H1 (cell line): Measurements from ENCODE around the gene SH3D19. TPM values are rescaled to one million over a fixed set of nuclear protein-coding genes. Genes with fewer than 3 reads are reported as not detected.

Experiments used
- CTCF ChIA-PET: fragments of 300-600 bp; sonication (Branson Sonifier 250); formaldehyde crosslinking; loops from one replicate; lab custom pipeline; 2021; ENCODE audit not compliant: partially characterized antibody; lab: Charles Lee
- POLR2A ChIA-PET: fragments of 300-600 bp; sonication (Branson Sonifier 250); formaldehyde crosslinking; loops from one replicate; lab custom pipeline; 2021; ENCODE audit warnings: inconsistent platforms; ENCODE audit not compliant: partially characterized antibody; lab: Charles Lee
- DNase-seq, 2 experiments: peaks; one replicate each; pipeline versions ENCODE4 v3.0.0 to v3.0.0-alpha.2; 2010 to 2022; ENCODE audit warnings: low spot score in 2 of 2, low read depth in 1 of 2, mixed read lengths in 1 of 2
- FAIRE-seq: peaks from 2 replicates; lab custom pipeline; 2011; peaks lifted over from hg19 to GRCh38; lab: Jason Lieb, UNC
- H2AFZ ChIP-seq: 2 replicates; pipeline ENCODE4 v1.8.1; 2012; ENCODE audit warnings: low read length, inconsistent platforms
- H2AK5ac ChIP-seq: 2 replicates; pipeline ENCODE4 v1.6.1; 2013; ENCODE audit warnings: low read depth, low read length
- H2BK120ac ChIP-seq: replicated peaks from 2 replicates; pipeline ENCODE3; 2013; ENCODE audit warnings: low read depth, low read length, inconsistent platforms
- H2BK12ac ChIP-seq: 2 replicates; pipeline ENCODE4 v1.6.1; 2013; ENCODE audit warnings: low read depth, low read length
- H2BK15ac ChIP-seq: 2 replicates; pipeline ENCODE4 v1.6.1; 2013; ENCODE audit warnings: low read length
- H2BK20ac ChIP-seq: 2 replicates; pipeline ENCODE4 v1.6.1; 2013; ENCODE audit warnings: low read length
- H2BK5ac ChIP-seq: 2 replicates; pipeline ENCODE4 v1.6.1; 2013; ENCODE audit warnings: low read depth, low read length
- H3K14ac ChIP-seq: 2 replicates; pipeline ENCODE4 v1.6.1; 2013; ENCODE audit warnings: inconsistent platforms; ENCODE audit not compliant: insufficient read length
- H3K18ac ChIP-seq: 2 replicates; pipeline ENCODE4 v1.6.1; 2013; ENCODE audit warnings: low read length; ENCODE audit errors: extremely low read depth
- H3K23ac ChIP-seq: 2 replicates; pipeline ENCODE4 v1.6.1; 2013; ENCODE audit warnings: inconsistent platforms; ENCODE audit not compliant: insufficient read length
- H3K23me2 ChIP-seq: 2 replicates; pipeline ENCODE4 v1.6.1; 2013; ENCODE audit warnings: low read depth, low read length
- H3K27ac ChIP-seq: 2 replicates; pipeline ENCODE4 v1.6.1; 2011; ENCODE audit warnings: low read depth, low read length, inconsistent platforms
- H3K27me3 ChIP-seq, 4 experiments: replicated peaks in 1 of 4; 1 replicate in 1 of 4; 2 replicates in 3 of 4; pipeline versions ENCODE4 v1.6.1 to v1.8.1; 2011 to 2013; ENCODE audit warnings: low read length in 3 of 4, mild to moderate bottlenecking in 3 of 4, inconsistent platforms in 2 of 4, mixed read lengths in 2 of 4, moderate library complexity in 1 of 4; ENCODE audit not compliant: control insufficient read depth in 3 of 4, insufficient read depth in 3 of 4; ENCODE audit errors: extremely low read depth in 1 of 4
- H3K36me3 ChIP-seq, 4 experiments: 2 replicates each; pipeline versions ENCODE4 v1.6.1 to v1.8.1; 2011 to 2013; ENCODE audit warnings: mild to moderate bottlenecking in 4 of 4, low read length in 3 of 4, moderate library complexity in 2 of 4, control low read depth in 1 of 4, inconsistent platforms in 1 of 4; ENCODE audit not compliant: insufficient read depth in 4 of 4, control insufficient read depth in 2 of 4
- H3K4ac ChIP-seq: replicated peaks from 2 replicates; pipeline ENCODE3; 2013; ENCODE audit warnings: low read length, low read depth, mixed read lengths, inconsistent platforms; ENCODE audit not compliant: insufficient read length
- H3K4me1 ChIP-seq, 4 experiments: replicated peaks in 1 of 4; 1 replicate in 1 of 4; 2 replicates in 3 of 4; pipeline versions ENCODE4 v1.6.1 to v1.8.1; 2011 to 2013; ENCODE audit warnings: low read length in 3 of 4, inconsistent platforms in 2 of 4, mixed read lengths in 1 of 4; ENCODE audit not compliant: insufficient read depth in 4 of 4, control insufficient read depth in 3 of 4
- H3K4me2 ChIP-seq, 2 experiments: 2 replicates each; pipeline versions ENCODE4 v1.6.1 to v1.8.1; 2011 to 2013; ENCODE audit warnings: low read depth in 2 of 2, low read length in 2 of 2, control low read depth in 1 of 2, inconsistent platforms in 1 of 2, mild to moderate bottlenecking in 1 of 2; ENCODE audit not compliant: insufficient read depth in 1 of 2
- H3K4me3 ChIP-seq, 4 experiments: fragments of 200-600, 300-600 bp in 1 of 4; sonication (generic), shearing (Covaris generic), sonication (Bioruptor Twin) in 1 of 4; 2 replicates each; pipeline versions ENCODE4 v1.5.1 to v1.8.1; 2011 to 2016; ENCODE audit warnings: low read length in 4 of 4, low read depth in 3 of 4, control low read depth in 2 of 4, inconsistent platforms in 2 of 4, mild to moderate bottlenecking in 2 of 4, mixed read lengths in 1 of 4, moderate library complexity in 1 of 4; ENCODE audit not compliant: insufficient read depth in 2 of 4; ENCODE audit errors: extremely low read depth in 1 of 4
- H3K56ac ChIP-seq: replicated peaks from 2 replicates; pipeline ENCODE3; 2013; ENCODE audit warnings: low read depth, mild to moderate bottlenecking, mixed read lengths, low read length, inconsistent platforms; ENCODE audit not compliant: insufficient read length
- H3K79me1 ChIP-seq: 2 replicates; pipeline ENCODE4 v1.6.1; 2013; ENCODE audit warnings: low read depth, low read length, control low read depth
- H3K79me2 ChIP-seq, 2 experiments: 2 replicates each; pipeline versions ENCODE4 v1.6.1 to v1.8.1; 2012 to 2013; ENCODE audit warnings: low read length in 2 of 2, mild to moderate bottlenecking in 2 of 2, inconsistent platforms in 1 of 2; ENCODE audit not compliant: insufficient read depth in 2 of 2, control insufficient read depth in 1 of 2
- H3K9ac ChIP-seq, 4 experiments: replicated peaks in 1 of 4; 1 replicate in 1 of 4; 2 replicates in 3 of 4; pipeline versions ENCODE4 v1.6.1 to v1.8.1; 2011 to 2013; ENCODE audit warnings: low read depth in 3 of 4, low read length in 3 of 4, control low read depth in 2 of 4, mild to moderate bottlenecking in 2 of 4, moderate library complexity in 2 of 4, inconsistent platforms in 1 of 4; ENCODE audit errors: extremely low read depth in 1 of 4
- H3K9me3 ChIP-seq, 2 experiments: 2 replicates each; pipeline versions ENCODE4 v1.6.1 to v1.8.1; 2012 to 2013; ENCODE audit warnings: mild to moderate bottlenecking in 2 of 2, moderate library complexity in 2 of 2, control low read depth in 1 of 2, inconsistent platforms in 1 of 2, low read depth in 1 of 2, low read length in 1 of 2, mixed read lengths in 1 of 2; ENCODE audit not compliant: insufficient read depth in 2 of 2
- H4K20me1 ChIP-seq, 2 experiments: replicated peaks in 1 of 2; 2 replicates each; pipeline versions ENCODE3 to v1.8.1; 2011 to 2013; ENCODE audit warnings: inconsistent platforms in 2 of 2, low read length in 2 of 2, mild to moderate bottlenecking in 1 of 2; ENCODE audit not compliant: insufficient read depth in 2 of 2, control insufficient read depth in 1 of 2
- H4K5ac ChIP-seq: 2 replicates; pipeline ENCODE4 v1.6.1; 2013; ENCODE audit warnings: low read length, low read depth, mixed read lengths, inconsistent platforms; ENCODE audit not compliant: insufficient read length
- H4K8ac ChIP-seq: 2 replicates; pipeline ENCODE4 v1.8.0; 2013; ENCODE audit warnings: mild to moderate bottlenecking, moderate library complexity, low read length, inconsistent platforms; ENCODE audit not compliant: insufficient read depth; ENCODE audit errors: extremely low read depth
- H4K91ac ChIP-seq: replicated peaks from 2 replicates; pipeline ENCODE3; 2013; ENCODE audit warnings: low read length, mixed read lengths, inconsistent platforms; ENCODE audit not compliant: insufficient read length
- CBX5 ChIP-seq: fragments of 300-800, 300-1000 bp; sonication (generic); IDR thresholded peaks from 2 replicates; pipeline ENCODE4 v1.7.1; 2016; ENCODE audit warnings: antibody characterized with exemption, low read length, low read depth
- GABPA ChIP-seq: IDR thresholded peaks from 2 replicates; pipeline ENCODE4 v1.6.1; 2011; ENCODE audit warnings: mild to moderate bottlenecking, low read length, moderate library complexity, borderline replicate concordance; ENCODE audit not compliant: insufficient read depth
- HDAC2 ChIP-seq, 2 experiments: fragments of 300-600 bp in 1 of 2; sonication (generic) in 1 of 2; IDR thresholded peaks; 2 replicates each; pipeline ENCODE4 v1.6.1; 2011 to 2012; ENCODE audit warnings: low read depth in 2 of 2, low read length in 2 of 2, mild to moderate bottlenecking in 2 of 2, moderate library complexity in 2 of 2, borderline replicate concordance in 1 of 2, inconsistent platforms in 1 of 2
- HDAC6 ChIP-seq: IDR thresholded peaks from one replicate; pipeline ENCODE4 v1.7.1; 2012; ENCODE audit warnings: low read depth, mild to moderate bottlenecking, inconsistent platforms, low read length, moderate library complexity
- KDM1A ChIP-seq: fragments of 200-600, 300-600 bp; sonication (generic); IDR thresholded peaks from 2 replicates; pipeline ENCODE4 v1.7.1; 2016; ENCODE audit warnings: mild to moderate bottlenecking, low read length, borderline replicate concordance
- SAP30 ChIP-seq: fragments of 300-600 bp; sonication (generic); IDR thresholded peaks from 2 replicates; pipeline ENCODE4 v1.7.1; 2012; ENCODE audit warnings: low read length, moderate library complexity, mild to moderate bottlenecking, inconsistent platforms; ENCODE audit not compliant: insufficient read depth, insufficient replicate concordance
- SIN3A ChIP-seq, 2 experiments: IDR thresholded peaks in 1 of 2; conservative IDR thresholded peaks in 1 of 2; 2 replicates each; pipeline ENCODE4 v1.6.1; 2011 to 2012; ENCODE audit warnings: low read length in 2 of 2, improper control_type of control experiment in 1 of 2, low read depth in 1 of 2, mild to moderate bottlenecking in 1 of 2
- SIRT6 ChIP-seq: IDR thresholded peaks from one replicate; pipeline ENCODE4 v1.7.1; 2012; ENCODE audit warnings: low read length, inconsistent platforms
- SP2 ChIP-seq: IDR thresholded peaks from 2 replicates; pipeline ENCODE4 v1.6.1; 2012; ENCODE audit warnings: mild to moderate bottlenecking, low read length, inconsistent platforms
- SP4 ChIP-seq: IDR thresholded peaks from 2 replicates; pipeline ENCODE4 v1.6.1; 2012; ENCODE audit warnings: low read length, inconsistent platforms
- TAF1 ChIP-seq: IDR thresholded peaks from 2 replicates; pipeline ENCODE4 v1.6.1; 2011; ENCODE audit warnings: mild to moderate bottlenecking, low read depth, low read length
- TEAD4 ChIP-seq: IDR thresholded peaks from 2 replicates; pipeline ENCODE4 v1.6.1; 2012; ENCODE audit warnings: low read depth, low read length, inconsistent platforms, mixed read lengths
- WGBS, 2 experiments: shearing (Covaris generic) in 1 of 2; methylation state at CpG; one replicate each; pipeline versions ENCODE4 v1.1.6 to v1.1.7; 2013 to 2015; ENCODE audit warnings: low lambda C conversion rate in 2 of 2, mixed read lengths in 2 of 2, inconsistent platforms in 1 of 2, low coverage in 1 of 2, missing lambda C conversion rate in 1 of 2; ENCODE audit not compliant: insufficient replicate concordance in 2 of 2, insufficient coverage in 1 of 2, insufficient read length in 1 of 2; ENCODE audit errors: extremely low coverage in 1 of 2, missing lambda C conversion rate in 1 of 2; 5-methylcytosine and 5-hydroxymethylcytosine counted together
- polyA plus RNA-seq, 7 experiments: library from polyadenylated mRNA; depleted of rRNA in 3 of 7; stranded (reverse) in 5 of 7; unstranded in 2 of 7; fragments of >200 nt in 5 of 7; fragments of 200-250 nt in 2 of 7; gene quantifications; 1 replicate in 5 of 7; 2 replicates in 1 of 7; 4 replicates in 1 of 7; pipeline versions ENCODE4 v1.2.1 to v1.2.3, GENCODE V29; 2011 to 2013; ENCODE audit warnings: missing spikeins in 2 of 7, mixed read lengths in 2 of 7
- total RNA-seq: library from RNA; stranded (reverse); fragmentation: NEBNext Ultra II Directional; extraction: Animal tissue kit (Norgen Biotek cat#: 25700); gene quantifications from 2 replicates; pipeline ENCODE4 v1.2.1, GENCODE V29; 2021

The SH3D19 gene
- total and polyA plus RNA-seq, 2 of the 8 experiments (the other 6 are each of a cell fraction or from before 2014, with no cell fraction given), result 11.7 to 51.3 TPM

- no peak overlapping the region for H3K18ac ChIP-seq
- no peak overlapping the region for H3K23ac ChIP-seq
- no peak overlapping the region for H4K91ac ChIP-seq
- H2BK20ac ChIP-seq, result no peak overlapping the region
- peaks cover 0 to 4% (median 0%) of the 10 kb centered on the region in 4 experiments; a peak in 1 of 8 replicates for H3K36me3 ChIP-seq
- H3K79me2 ChIP-seq, result peaks cover 0 to 34% of the 10 kb centered on the region in 2 experiments; a peak in 2 of 4 replicates
- no peak overlapping the region for H2AFZ ChIP-seq
- WGBS, 2 experiments, result 82% methylated on average over 7 of the region's 7 CpGs; no CpG with 5 or more reads in 1 of the 2 experiments
- no peak overlapping the region for H3K56ac ChIP-seq
- ChIA-PET POLR2A (interaction anchor here (0.6 kb wide), 1 partner anchor 12 kb away, joined by 3 read pairs; no protein-coding TSS in a partner anchor), CTCF (interaction anchor here (0.5 to 4.9 kb wide), 5 partner anchors 8 to 293 kb away, joined by 3 to 52 read pairs (median 4); partner anchors contain the start of gene PRSS48)
- no peaks in the 10 kb centered on the region for H3K23me2 ChIP-seq
- H3K4me2 ChIP-seq, result no peak overlapping the region
- no peak overlapping the region for H3K14ac ChIP-seq
- H2BK5ac ChIP-seq, result no peak overlapping the region
- H3K4me3 ChIP-seq, result no peak overlapping the region
- no peak overlapping the region for H2BK12ac ChIP-seq
- H4K8ac ChIP-seq, result no peak overlapping the region
- H3K9ac ChIP-seq, result no peak overlapping the region
- no peak overlapping the region for H3K27ac ChIP-seq
- no peak overlapping the region for H2AK5ac ChIP-seq
- FAIRE-seq (no peak), DNase-seq (no peak)
- no peak overlapping the region for H2BK120ac ChIP-seq
- H3K79me1 ChIP-seq, result no peaks in the 10 kb centered on the region; the same call in none of the 2 replicates
- H3K4me1 ChIP-seq, result no peaks in the 10 kb centered on the region
- H3K9me3 ChIP-seq, result peaks cover 0 to 4% of the 10 kb centered on the region in 2 experiments; a peak in 1 of 4 replicates
- no peaks in the 10 kb centered on the region for H3K27me3 ChIP-seq
- H2BK15ac ChIP-seq, result no peak overlapping the region
- no peak overlapping the region for H3K4ac ChIP-seq
- H4K5ac ChIP-seq, result no peak overlapping the region
- H4K20me1 ChIP-seq, result peaks cover 0 to 2% of the 10 kb centered on the region in 2 experiments
- TF ChIP-seq CBX5 (no peak), SP4 (no peak), SIRT6 (no peak), SIN3A (conservative IDR thresholded peaks at IDR 0.05 in 1 of 2, IDR thresholded peaks at IDR 0.05 in 1 of 2; ENCODE audit: low read depth in 1 of 2, low read length in 2 of 2) (no peak), KDM1A (no peak), SAP30 (no peak), HDAC6 (no peak), GABPA (no peak), HDAC2 (IDR thresholded peaks at IDR 0.05; ENCODE audit: borderline replicate concordance in 1 of 2, low read depth in 2 of 2, low read length in 2 of 2) (no peak), TAF1 (no peak), TEAD4 (no peak), SP2 (no peak)
Observed at GRCh38 chr4:151267822-151268535, 57.4 kb downstream of the SH3D19 start.
